Spleen (tissue), 11 donors: Measurements from ENCODE around the gene MAGI2. TPM values are rescaled to one million over a fixed set of nuclear protein-coding genes. Genes with fewer than 3 reads are reported as not detected.

ENCODE experiments used
- DNase-seq: peaks from one replicate; pipeline ENCODE4 v3.0.0-alpha.2; 2020
- H3K27ac ChIP-seq, 8 donors: fragments of 200-600 bp; sonication (generic) in 7 of 8; 1 replicate in 4 of 8; 2 replicates in 4 of 8; pipeline versions ENCODE4 v1.5.0 to v1.8.0; 2016 to 2021; ENCODE audit warnings: inconsistent platforms in 4 of 8, mild to moderate bottlenecking in 4 of 8, moderate library complexity in 1 of 8
- H3K27me3 ChIP-seq, 7 donors: fragments of 200-600 bp; sonication (generic) in 6 of 7; replicated peaks in 1 of 7; 1 replicate in 4 of 7; 2 replicates in 3 of 7; pipeline versions ENCODE4 v1.5.0 to v1.8.0; 2016 to 2021; ENCODE audit warnings: inconsistent platforms in 3 of 7, mild to moderate bottlenecking in 1 of 7
- H3K36me3 ChIP-seq, 6 donors: fragments of 200-600 bp; sonication (generic) in 5 of 6; 1 replicate in 4 of 6; 2 replicates in 2 of 6; pipeline versions ENCODE4 v1.5.0 to v1.8.0; 2016 to 2021; ENCODE audit warnings: inconsistent platforms in 2 of 6
- H3K4me1 ChIP-seq, 6 donors: fragments of 200-600 bp; sonication (generic) in 5 of 6; 1 replicate in 3 of 6; 2 replicates in 3 of 6; pipeline versions ENCODE4 v1.5.0 to v1.8.0; 2016 to 2021; ENCODE audit warnings: inconsistent platforms in 3 of 6
- H3K4me3 ChIP-seq, 8 donors: fragments of 200-600 bp; sonication (generic) in 7 of 8; 1 replicate in 4 of 8; 2 replicates in 4 of 8; pipeline versions ENCODE4 v1.5.0 to v1.8.0; 2016 to 2021; ENCODE audit warnings: inconsistent platforms in 4 of 8, mild to moderate bottlenecking in 4 of 8, moderate library complexity in 2 of 8
- H3K9me3 ChIP-seq, 8 donors: fragments of 200-600 bp; sonication (generic) in 7 of 8; 1 replicate in 4 of 8; 2 replicates in 4 of 8; pipeline versions ENCODE4 v1.5.0 to v1.8.0; 2016 to 2021; ENCODE audit warnings: inconsistent platforms in 4 of 8
- POLR2A ChIP-seq, 3 donors: fragments of 450-650 bp; IDR thresholded peaks; one replicate each; pipeline ENCODE4 v1.5.1; 2017; ENCODE audit warnings: antibody characterized with exemption in 3 of 3, mild to moderate bottlenecking in 1 of 3
- POLR2AphosphoS5 ChIP-seq, 3 donors: sonication (generic); formaldehyde crosslinking; IDR thresholded peaks; one replicate each; pipeline ENCODE4 v1.5.1; 2017; ENCODE audit warnings: antibody characterized with exemption in 3 of 3
- WGBS, 5 donors: extraction: QIAGEN DNeasy Blood & Tissue Kit in 3 of 5; methylation state at CpG; one replicate each; pipeline versions ENCODE4 v1.1.5 to v1.1.7; 2013 to 2018; 5-methylcytosine and 5-hydroxymethylcytosine counted together
- intact Hi-C: fragments of 100-400 bp; cut with DNase I; formaldehyde crosslinking; loops from one replicate; pipeline ENCODE4 v1.15.0; 2023; ENCODE audit warnings: low total_unique reads
- polyA plus RNA-seq, 3 donors: library from polyadenylated mRNA; stranded (reverse); fragments of 200-250 nt; gene quantifications; one replicate each; pipeline ENCODE4 v1.2.1, GENCODE V29; 2013
- total RNA-seq, 7 donors: library from RNA; depleted of rRNA in 3 of 7; stranded (reverse); fragments of >200 nt in 3 of 7; fragmentation: NEBNext Ultra II Directional in 4 of 7; extraction: Animal tissue kit (Norgen Biotek cat#: 25700) in 4 of 7; gene quantifications; one replicate each; pipeline versions ENCODE4 v1.1.0 to v1.2.1, GENCODE V29; 2016 to 2021
- TF ChIP-seq, protein P1 (sequence below), 11 experiments: fragments of 200-600 bp in 7 of 11; fragments of 450-650 bp in 4 of 11; sonication (generic) in 4 of 11; IDR thresholded peaks in 8 of 11; conservative IDR thresholded peaks in 3 of 11; 1 replicate in 7 of 11; 2 replicates in 4 of 11; pipeline versions ENCODE4 v1.4.0 to v1.8.0; 2016 to 2021; ENCODE audit warnings: antibody characterized with exemption in 11 of 11, inconsistent platforms in 4 of 11, mild to moderate bottlenecking in 1 of 11
- donor health status: healthy with polysubstance abuse.
- donor health status: DM: no; HTN: no; CAD: no; lungs with moderate emphysema.
- donor health status: DM: no; HTN: no; CAD: no.
- donor health status: Bipolar disorder and iron deficiency.
- donor health status: healthy.
- donor health status: DM: no; HTN: no; CAD: no.
- donor health status: DM: yes; HTN: yes; CAD: no.

MAGI2 gene
- total and polyA plus RNA-seq, 10 donors, result 0.74 to 18.1 (median 11.1) TPM

DNA sequence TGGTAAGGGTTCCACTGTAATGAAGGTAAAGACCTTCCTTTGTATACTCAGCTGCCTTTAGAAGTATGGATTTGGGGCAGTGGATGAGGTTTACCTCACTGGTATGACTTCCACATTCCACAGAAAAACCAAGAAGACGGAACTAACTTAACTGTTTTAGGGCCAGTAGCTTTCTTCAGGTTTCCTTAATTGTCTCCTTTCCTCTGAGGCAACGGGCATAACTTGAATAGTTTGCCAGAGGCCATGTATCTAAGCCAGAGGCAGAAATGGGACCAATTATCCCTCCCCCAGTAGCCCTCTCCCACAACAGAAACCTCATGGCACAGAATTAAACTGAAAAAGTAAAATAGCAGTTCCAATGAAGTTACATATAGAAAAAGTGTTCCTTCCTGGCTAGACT lies 1373.2 kb downstream of the MAGI2 start:
- Histone ChIP-seq H3K27ac (no peak overlapping the region), H3K36me3 (no peaks in the 10 kb centered on the region), H3K27me3 (peaks cover 0 to 12% (median 0%) of the 10 kb centered on the region in 7 donors), H3K9me3 (no peaks in the 10 kb centered on the region), H3K4me3 (no peak overlapping the region), H3K4me1 (no peaks in the 10 kb centered on the region)
- WGBS, 5 donors, result 41 to 83% (median 66%) methylated on average over 2 of the region's 2 CpGs
- TF ChIP-seq, protein P1, sequence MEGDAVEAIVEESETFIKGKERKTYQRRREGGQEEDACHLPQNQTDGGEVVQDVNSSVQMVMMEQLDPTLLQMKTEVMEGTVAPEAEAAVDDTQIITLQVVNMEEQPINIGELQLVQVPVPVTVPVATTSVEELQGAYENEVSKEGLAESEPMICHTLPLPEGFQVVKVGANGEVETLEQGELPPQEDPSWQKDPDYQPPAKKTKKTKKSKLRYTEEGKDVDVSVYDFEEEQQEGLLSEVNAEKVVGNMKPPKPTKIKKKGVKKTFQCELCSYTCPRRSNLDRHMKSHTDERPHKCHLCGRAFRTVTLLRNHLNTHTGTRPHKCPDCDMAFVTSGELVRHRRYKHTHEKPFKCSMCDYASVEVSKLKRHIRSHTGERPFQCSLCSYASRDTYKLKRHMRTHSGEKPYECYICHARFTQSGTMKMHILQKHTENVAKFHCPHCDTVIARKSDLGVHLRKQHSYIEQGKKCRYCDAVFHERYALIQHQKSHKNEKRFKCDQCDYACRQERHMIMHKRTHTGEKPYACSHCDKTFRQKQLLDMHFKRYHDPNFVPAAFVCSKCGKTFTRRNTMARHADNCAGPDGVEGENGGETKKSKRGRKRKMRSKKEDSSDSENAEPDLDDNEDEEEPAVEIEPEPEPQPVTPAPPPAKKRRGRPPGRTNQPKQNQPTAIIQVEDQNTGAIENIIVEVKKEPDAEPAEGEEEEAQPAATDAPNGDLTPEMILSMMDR (IDR thresholded peaks at IDR 0.05 in 8 of 11, conservative IDR thresholded peaks at IDR 0.05 in 3 of 11), result no peak
- TF ChIP-seq POLR2A (IDR thresholded peaks at IDR 0.05) (no peak), POLR2AphosphoS5 (IDR thresholded peaks at IDR 0.05) (no peak)
- intact Hi-C loops, result no loop called here
- DNase-seq, result no peak

DNA sequence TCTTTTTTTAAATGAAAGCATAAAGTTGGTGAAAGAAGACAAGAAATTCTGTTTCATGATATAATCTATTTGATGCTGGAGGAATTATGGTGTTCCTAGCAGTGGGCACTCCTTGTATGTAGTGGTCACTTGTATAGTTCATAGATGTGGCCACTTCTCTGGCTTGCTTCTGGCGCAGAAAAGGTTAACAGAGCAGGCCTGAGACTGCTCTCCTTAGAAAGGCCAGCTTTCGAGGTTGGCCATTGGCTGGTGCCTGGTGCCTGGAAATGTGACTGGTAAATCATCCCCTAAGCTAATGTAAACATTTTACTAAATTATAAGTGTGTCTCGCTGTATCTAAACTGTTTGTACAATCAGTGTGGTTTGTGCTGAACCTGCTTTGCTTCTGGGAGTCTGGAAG lies 1378.8 kb downstream of the MAGI2 start:
- no peak for DNase-seq
- 76 to 91% (median 88%) methylated on average over 3 of the region's 3 CpGs for WGBS, 5 donors
- intact Hi-C loops, result no loop called here

DNA sequence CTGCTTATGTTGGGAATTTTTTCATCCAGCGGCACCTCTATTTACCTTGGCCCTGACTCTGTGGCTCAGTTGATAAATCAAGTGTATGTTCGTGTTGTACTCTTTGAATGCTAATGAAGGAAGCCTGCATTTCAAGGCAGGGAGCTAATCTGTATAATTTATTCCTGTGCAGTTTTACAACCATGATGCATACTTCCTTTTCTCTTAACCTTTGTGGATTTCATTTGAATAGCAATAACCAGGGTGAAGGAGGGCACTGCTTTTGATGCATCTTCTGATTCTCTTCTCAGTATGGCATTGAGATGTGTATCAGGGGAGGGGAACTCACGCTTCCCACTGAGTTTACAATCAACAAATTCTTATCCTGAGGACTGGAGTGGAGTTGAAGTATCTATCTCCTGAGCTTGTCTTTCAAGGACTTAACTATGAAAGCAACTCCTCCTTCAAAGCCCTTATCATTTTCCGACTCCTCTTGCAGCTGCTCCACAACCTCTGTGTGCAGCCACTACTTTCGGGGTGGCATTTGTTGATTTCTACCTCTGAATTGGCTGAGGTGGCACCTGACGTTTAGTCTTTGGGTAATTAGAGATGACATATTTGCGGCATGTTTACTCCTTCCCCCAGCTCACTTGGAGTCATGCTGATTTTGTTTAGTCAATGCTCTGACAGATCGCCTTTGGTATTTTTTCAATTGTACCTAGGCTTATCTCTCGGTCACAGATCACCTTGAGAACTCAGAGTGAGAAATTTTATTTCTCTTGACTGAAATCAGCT lies 1379.7 kb downstream of the MAGI2 start:
- Histone ChIP-seq H3K36me3 (no peaks in the 10 kb centered on the region), H3K4me3 (no peak overlapping the region), H3K27ac (no peak overlapping the region), H3K9me3 (no peaks in the 10 kb centered on the region), H3K4me1 (no peaks in the 10 kb centered on the region), H3K27me3 (no peaks in the 10 kb centered on the region)
- TF ChIP-seq POLR2A (IDR thresholded peaks at IDR 0.05) (no peak), POLR2AphosphoS5 (IDR thresholded peaks at IDR 0.05) (no peak)
- TF ChIP-seq, protein P1 (IDR thresholded peaks at IDR 0.05 in 8 of 11, conservative IDR thresholded peaks at IDR 0.05 in 3 of 11), result no peak
- intact Hi-C loops, result no loop called here
- 62 to 78% (median 67%) methylated on average over 9 of the region's 9 CpGs for WGBS, 5 donors
- DNase-seq, result no peak

More for the DNA sequence above, 1378.8 kb downstream of the MAGI2 start:
- Histone ChIP-seq H3K4me1 (no peaks in the 10 kb centered on the region), H3K27me3 (no peaks in the 10 kb centered on the region), H3K27ac (no peak overlapping the region), H3K4me3 (no peak overlapping the region), H3K9me3 (no peaks in the 10 kb centered on the region), H3K36me3 (no peaks in the 10 kb centered on the region)
- TF ChIP-seq POLR2AphosphoS5 (IDR thresholded peaks at IDR 0.05) (no peak), POLR2A (IDR thresholded peaks at IDR 0.05) (no peak)

DNA sequence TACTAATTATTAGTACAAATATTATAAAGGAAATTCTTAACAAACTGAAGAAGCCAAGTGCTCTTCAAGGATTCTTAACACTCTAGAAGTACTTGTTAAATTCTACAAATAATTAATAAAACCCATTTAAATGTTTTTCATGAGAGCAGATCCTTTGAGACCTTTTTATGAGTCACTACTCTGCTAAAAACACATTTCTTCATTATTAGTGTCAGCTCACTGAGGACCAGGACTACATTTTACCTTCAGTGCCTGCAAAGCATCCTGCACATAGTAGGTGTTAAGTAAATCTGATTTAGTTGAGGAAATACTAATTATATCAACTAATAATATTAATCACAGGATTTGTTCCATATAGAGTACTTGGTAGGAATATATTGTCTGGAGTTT lies 1381.3 kb downstream of the MAGI2 start:
- Histone ChIP-seq H3K27ac (no peak overlapping the region), H3K36me3 (no peaks in the 10 kb centered on the region), H3K9me3 (no peaks in the 10 kb centered on the region), H3K4me1 (no peaks in the 10 kb centered on the region), H3K4me3 (no peak overlapping the region), H3K27me3 (no peaks in the 10 kb centered on the region)
- intact Hi-C loops, result no loop called here
- DNase-seq, result no peak
- TF ChIP-seq POLR2AphosphoS5 (IDR thresholded peaks at IDR 0.05) (no peak), POLR2A (IDR thresholded peaks at IDR 0.05) (no peak)
- TF ChIP-seq, protein P1 (IDR thresholded peaks at IDR 0.05 in 8 of 11, conservative IDR thresholded peaks at IDR 0.05 in 3 of 11), result no peak
